HG03280 (cell line): ENCODE measurements around the gene GNAI3.
A peak's percentile ranks its signal among the peaks of the same experiment; 100 is the strongest.
"Not testable (repeated sequence)": the region's sequence is repeated elsewhere in the genome, so short reads cannot be mapped to it uniquely, and the experiment has no call there.

Experiments
- ATAC-seq: cut with Tn5 transposase; IDR thresholded peaks from one replicate; pipeline ENCODE4 v1.9.1; 2021; ENCODE audit warnings: mild to moderate bottlenecking, moderate library complexity; ENCODE audit not compliant: unreplicated experiment

Gene GNAI3

DNA sequence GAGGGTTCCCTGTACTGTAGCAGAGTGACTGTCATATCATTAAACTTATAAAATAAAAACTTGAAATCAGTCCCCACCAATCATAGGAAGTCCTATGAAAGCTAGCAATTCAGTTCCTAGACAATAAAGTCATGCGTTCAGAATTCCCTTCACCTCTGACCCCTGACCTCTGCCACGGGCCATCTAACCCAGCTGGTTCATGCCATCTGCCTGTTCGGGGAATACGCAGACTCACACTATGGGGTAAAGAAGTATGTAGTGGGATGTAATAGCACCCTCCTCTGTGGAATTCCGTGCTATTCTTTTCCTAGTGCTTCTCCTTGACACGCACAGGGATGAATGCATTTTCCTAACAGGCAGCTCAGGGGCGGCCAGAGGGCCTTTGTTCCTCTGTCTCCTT is 109.6 kb downstream of the GNAI3 start:
- no peak for ATAC-seq

DNA sequence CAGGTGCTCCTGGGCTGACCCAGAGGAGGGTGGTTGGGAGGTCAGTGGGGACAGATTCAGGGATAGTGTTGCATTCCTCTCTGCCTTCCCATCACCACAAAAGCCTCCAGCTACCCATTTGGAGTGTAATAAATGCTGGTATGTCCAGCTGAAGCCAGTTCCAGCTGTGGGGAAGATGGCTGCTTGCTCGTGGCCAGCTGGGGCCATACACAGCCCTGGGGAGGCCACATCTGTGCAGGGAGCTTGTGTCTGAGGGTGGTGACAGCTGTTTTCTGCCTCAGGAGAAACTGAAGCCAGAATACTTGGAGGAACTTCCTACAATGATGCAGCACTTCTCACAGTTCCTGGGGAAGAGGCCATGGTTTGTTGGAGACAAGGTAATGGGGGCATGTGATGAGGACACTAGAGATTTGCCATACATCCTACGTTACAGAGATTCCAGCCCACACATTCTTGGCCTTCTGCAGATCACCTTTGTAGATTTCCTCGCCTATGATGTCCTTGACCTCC is 110.2 kb downstream of the GNAI3 start:
- ATAC-seq = no peak

DNA sequence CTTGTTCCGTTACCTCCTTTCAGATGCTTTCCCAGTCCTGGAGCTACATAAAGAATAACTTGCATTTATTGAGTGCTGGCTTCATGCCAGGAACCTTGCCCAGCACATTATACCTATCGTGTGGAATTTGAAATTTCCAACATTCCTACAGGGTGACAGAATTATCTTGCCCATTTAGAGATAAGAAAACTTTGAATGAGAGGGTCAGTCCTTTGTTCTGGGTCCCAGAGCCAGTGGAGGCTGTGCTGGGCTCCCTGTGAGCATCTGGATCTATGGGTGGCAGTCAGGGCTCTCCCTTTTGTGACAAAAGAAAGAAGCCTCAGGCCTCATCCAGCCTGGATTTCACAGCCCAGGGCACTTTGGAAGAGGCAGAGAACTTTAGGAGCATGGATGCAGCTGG is 110.7 kb downstream of the GNAI3 start:
- no peak for ATAC-seq

DNA sequence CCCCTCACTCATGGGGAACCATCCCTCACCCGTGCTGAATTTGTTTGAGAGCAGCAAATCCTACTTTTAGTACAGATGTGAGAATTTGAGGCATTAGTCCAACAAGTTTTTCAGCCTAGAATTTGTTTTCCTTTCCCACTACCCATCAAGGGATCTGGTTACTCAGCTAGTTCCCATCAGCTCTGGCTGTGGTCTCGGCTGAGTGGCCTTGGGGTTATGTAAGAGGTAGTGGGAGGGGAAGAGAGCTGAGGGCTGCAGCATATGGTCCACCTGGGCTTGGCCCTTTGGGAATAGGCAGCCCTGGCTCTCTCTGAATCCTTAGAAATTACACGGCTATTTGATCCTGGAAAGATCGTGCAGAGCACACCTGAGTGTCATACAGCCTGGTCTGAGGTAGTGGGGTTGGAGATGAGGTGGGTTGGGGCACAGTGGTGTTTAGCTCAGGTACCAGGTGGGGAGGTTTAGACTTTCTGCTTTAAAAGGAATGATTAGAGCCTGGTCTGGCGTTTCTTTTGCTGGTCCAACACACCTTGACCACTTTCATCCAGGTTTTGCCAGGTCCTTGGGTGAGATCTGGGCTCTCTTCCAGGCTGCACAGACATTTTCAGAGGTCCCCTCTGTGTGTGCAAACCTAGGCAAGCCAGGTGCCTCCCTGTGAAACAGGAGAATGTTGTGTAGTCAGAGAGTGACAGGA is 111.7 kb downstream of the GNAI3 start:
- ATAC-seq = no peak

DNA sequence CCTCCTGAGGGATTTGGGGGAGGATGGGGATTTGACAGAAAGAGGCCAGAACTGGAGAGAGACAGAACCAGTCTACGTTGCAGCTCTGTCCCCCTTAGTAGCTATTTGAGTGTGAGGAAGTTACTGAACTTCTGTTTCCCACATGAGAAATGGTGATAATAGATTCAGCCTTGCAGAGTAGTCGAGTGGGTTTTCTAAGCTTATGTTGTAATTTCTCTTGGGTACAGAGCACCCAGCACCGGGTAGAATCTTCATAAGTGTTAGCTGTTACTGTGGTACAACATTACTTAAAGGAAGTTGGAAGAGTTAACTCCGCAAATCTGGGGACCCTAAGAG is 112.2 kb downstream of the GNAI3 start:
- not testable (repeated sequence) for ATAC-seq

DNA sequence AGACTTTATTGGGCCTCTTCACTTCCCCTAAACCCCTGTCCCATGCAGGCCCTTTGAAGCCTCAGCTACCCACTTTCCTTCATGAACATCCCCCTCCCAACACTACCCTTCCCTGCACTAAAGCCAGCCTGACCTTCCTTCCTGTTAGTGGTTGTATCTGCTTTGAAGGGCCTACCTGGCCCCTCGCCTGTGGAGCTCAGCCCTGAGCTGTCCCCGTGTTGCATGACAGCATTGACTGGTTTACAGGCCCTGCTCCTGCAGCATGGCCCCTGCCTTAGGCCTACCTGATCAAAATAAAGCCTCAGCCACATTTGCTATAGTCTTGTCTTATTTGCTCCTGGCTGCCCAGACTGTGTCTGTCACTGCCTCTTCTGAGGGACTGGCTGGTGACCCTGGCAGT is 113.0 kb downstream of the GNAI3 start:
- ATAC-seq = no peak

DNA sequence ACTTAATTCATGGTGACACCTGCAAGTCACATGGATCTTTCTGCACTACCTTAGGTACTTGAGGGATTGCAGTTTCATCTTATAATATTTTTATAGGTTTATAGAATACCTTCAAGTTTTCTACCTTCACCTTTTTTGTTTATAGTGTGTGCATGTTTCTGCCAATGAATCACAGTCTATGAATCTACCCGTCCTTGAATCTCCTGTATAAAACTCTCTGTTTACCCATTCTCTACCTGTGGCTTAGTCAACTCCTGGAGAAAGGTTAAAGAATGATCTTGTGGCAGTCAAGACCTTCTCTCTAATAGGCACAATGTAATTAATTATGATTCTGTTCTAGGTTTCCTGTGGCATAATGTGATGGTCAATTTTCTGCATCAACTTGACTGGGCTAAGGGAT is 116.3 kb downstream of the GNAI3 start:
- no peak for ATAC-seq

DNA sequence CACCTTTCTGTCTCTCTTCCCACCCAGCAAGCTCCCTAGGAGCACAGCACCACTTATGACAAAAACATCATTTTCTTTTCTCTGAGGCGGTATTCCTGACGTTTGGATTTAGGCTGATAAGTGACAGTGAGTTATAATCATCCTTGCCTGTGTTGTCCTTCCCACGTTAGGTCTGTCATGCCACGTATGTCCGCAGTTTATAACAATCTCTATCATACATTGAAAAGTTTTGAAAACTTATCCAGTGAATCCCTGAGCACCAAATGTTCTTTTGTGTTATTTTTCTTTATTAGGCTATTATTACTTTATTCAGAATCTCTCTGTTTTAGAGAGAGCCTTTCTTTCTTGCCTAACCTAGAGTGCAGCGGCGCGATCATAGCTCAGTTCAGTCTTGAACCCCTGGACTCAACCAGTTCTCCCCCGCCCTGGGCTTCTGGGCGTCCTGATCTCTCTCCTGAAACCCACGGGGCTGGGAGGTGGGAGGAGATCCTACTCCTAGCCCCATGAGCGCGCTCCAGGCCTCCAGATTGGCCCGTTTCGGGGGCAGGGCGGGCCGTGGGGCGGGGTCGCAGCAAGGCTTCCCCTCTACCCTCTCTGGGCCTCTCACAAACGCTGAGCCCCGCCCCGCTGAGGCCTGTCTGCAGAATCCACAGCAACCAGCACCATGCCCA is 119.2 kb downstream of the GNAI3 start, which contains the start of gene GSTM2:
GSTM2 (plus strand) TSS at position 606 of the 671 bp plus-strand sequence; CDS start at position 665, 59 bp downstream.
- ATAC-seq = peak; percentile 93
